D341Med (cell line): Measurements from ENCODE around the gene SIPA1L3.

Source experiments
- DNase-seq: peaks from one replicate; pipeline ENCODE4 v3.0.0; 2012; ENCODE audit warnings: low spot score

The SIPA1L3 gene

GRCh38 chr19:38195237-38195636 is 288.2 kb downstream of the SIPA1L3 start:
- no peak for DNase-seq

GRCh38 chr19:38196245-38196837 is 289.3 kb downstream of the SIPA1L3 start:
- DNase-seq: no peak

GRCh38 chr19:38196948-38197656 is 290.1 kb downstream of the SIPA1L3 start:
- DNase-seq: no peak

GRCh38 chr19:38197937-38198704 is 291.1 kb downstream of the SIPA1L3 start:
- peak; percentile 59 for DNase-seq

DNA sequence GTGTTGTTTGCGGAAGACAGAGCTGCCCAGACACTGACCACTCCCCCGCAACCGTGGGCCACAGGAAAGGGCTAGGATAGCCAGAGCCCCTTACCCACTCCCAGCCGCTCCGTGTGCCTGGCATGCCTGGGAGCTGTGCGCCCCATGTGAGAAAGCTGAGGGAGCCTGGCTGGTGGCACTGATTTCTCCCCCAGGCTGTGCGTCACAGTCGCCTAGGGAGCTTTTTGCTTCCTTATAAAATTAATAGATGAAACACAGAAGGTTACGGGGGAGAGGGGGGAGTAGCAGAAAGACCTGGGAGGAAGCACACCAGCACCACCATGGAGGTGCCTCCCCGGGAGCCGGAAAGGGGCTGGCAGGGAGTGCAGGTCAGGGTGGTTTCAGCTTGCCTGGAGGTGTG is 292.3 kb downstream of the SIPA1L3 start:
- DNase-seq: no peak

DNA sequence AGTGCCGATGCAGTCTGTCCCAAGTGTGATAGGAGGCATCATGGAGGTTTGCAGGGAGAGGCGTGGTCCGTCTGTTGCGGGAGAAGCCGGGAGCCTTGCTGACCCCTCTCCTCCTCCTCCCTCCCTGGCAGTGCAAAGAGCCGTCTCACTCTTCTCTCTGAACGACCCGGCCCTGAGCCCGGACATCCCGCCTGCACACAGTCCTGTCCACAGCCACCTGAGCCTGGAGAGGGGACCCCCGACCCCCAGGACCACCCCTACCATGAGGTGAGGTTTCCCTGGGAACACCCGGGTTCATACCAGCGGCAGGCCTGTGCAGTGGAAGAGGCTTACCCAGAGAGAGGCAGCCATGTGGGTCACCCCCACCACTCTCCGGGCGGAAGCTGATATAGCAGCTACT is 294.7 kb downstream of the SIPA1L3 start:
- no peak for DNase-seq

DNA sequence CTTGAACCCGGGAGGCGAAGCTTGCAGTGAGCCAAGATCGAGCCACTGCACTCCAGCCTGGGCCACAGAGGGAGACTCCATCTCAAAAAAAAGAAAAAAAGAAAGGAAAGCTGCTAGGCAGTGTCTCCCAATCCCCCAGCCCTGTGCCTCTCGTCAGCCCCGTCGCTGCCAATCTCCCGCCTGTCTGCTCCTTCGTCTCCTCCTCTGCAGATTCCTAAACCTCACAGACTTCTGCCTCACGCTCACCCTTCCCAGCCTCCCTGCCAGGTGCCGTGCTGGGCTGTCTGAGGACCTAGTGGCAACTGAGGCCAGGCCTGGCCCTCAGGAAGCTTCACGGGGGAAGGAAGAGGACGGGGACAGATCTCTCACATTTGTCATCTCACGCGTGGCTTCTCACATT is 295.5 kb downstream of the SIPA1L3 start:
- no peak for DNase-seq

GRCh38 chr19:38203197-38203596 is 296.2 kb downstream of the SIPA1L3 start:
- no peak for DNase-seq

DNA sequence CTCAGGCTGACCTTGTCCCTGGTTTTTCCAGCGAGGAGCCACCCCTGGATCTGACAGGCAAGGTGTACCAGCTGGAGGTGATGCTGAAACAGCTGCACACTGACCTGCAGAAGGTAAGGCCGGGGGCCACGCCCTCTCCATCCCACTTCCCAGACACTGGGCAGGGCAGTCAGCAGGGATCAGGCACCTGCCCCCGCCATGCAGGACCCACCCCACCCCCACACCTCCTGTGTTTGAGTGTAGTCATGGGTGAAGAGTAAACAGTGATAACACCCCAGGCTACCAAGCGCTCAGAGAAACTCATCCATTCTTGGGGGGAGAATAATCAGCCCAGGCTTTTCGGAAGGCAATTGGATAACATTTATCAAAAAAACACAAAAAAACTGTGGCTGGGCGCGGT is 297.1 kb downstream of the SIPA1L3 start:
- DNase-seq: no peak

DNA sequence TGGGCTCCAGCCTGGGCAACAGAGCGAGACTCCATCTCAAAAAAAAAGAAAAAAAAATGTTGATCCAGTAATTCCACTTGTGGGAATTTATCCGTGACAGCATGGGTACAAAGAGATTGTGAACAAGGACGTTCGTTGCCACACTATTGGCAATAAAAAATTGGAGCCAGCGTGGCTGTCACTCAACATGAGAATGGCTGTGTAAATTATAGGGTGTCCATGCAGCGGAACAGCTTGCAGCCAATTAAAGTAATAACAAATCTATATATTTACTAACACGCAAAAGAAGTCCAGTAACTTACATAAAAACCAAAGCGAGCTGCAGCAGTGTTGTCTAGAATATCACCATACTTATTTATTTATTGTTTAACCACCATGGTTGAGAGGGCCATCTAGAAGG is 297.7 kb downstream of the SIPA1L3 start:
- no peak for DNase-seq

GRCh38 chr19:38206006-38206745 is 299.2 kb downstream of the SIPA1L3 start:
- no peak for DNase-seq

GRCh38 chr19:38206928-38207327 is 299.9 kb downstream of the SIPA1L3 start:
- DNase-seq: no peak

DNA sequence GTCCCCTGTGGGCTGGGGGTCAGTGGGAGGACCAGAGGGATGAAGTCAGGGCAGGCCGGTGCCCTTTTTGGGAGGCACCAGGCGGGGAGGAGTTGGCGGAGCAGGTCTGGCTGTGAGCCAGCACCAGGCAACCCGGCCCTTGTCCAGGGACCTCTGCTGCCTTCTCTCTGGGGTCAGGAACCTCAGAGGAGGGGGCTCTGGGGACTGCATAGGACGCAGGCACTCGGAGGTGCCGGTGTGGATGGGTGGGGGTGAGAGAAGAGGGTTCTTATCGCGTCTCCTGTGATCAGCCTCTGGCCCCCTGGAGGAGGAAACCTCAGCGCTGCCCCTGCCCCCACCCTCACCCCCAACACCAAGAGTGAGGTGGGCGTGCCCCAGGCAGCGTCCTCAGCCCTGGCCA is 300.5 kb downstream of the SIPA1L3 start:
- no peak for DNase-seq

- DNase-seq: no peak
Measured at GRCh38 chr19:38208571-38208970, 301.6 kb downstream of the SIPA1L3 start.

DNA sequence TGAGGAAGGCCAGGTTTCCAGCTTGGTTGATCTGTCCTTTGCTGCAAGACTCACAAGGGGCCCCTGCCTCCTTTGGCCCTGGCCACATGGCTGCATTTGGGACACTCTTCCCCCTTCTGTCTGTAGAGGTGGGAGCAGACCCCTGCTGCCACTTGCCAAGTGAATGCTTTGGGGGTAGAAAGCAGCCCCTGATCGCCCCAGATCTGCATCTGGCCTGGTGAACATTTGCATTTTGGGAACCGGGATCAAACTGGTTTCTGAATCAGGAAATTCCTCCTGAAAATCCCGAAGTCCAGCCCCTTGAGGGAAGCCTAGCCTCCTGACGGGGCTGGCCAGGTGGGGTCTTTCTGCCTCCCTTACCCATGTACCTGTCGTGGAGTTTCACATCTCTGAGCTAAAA is 302.1 kb downstream of the SIPA1L3 start:
- DNase-seq: no peak

- no peak for DNase-seq
Measured at GRCh38 chr19:38209671-38210457, 302.9 kb downstream of the SIPA1L3 start.

GRCh38 chr19:38210458-38210987 is 303.5 kb downstream of the SIPA1L3 start:
- no peak for DNase-seq

GRCh38 chr19:38211151-38211591 is 304.2 kb downstream of the SIPA1L3 start:
- DNase-seq: no peak

GRCh38 chr19:38211766-38212165 is 304.8 kb downstream of the SIPA1L3 start:
- no peak for DNase-seq

DNA sequence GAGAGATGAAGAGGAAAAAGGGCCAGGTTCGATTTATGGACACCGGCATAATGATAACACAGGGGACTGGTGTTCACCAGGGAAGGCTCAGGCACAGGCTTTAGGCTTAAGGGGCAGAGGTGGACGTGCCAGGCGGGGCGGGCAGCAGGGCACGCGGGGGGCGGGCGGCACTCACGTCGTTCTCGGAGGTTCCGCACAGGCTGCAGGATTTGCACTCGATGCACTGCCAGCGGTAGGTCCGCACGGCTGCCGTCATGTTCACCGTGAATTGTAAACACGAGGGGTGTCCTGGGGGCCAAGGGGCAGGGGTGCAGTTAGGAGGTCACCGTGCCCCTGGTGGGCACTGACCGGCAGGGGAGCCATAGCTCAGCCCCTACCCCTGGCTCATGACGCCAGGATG is 306.5 kb downstream of the SIPA1L3 start:
- DNase-seq: no peak

GRCh38 chr19:38213911-38214625 is 307.1 kb downstream of the SIPA1L3 start:
- no peak for DNase-seq
